ENCODE data around the gene ADIPOQ.

Gene ADIPOQ

DNA sequence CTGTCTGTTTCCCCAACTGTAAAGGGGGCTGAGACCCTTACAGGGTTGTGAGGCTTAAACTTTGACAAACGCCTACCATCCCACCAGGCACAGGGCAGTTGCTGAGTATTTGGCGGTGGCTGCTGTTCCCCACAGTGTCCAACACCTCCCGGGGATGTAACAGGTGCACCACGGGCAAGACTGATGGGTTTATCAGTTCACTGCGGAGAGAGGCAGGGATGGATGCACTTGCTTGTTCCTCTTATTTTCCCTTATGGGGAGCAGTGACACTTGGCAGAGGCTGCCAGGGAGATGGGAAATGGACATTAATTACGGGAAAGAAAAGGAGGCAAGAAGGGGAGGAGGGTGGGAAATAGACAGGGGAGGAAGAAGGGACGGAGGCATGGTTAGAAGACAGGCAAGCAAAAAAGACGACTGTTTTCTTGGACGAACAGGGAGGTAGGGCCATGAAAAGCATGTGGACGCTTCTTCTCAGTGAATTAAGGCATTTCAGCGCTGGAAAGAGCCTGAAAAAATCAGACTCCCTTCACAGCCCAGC, 16.6 kb upstream of the ADIPOQ start:
- peak overlapping the region in 4 of 5 donors; percentile 5 to 74 (median 48) for H3K9ac ChIP-seq (ENCODE audit: low read length in 5 of 5)
- peak overlapping the region; percentile 57 to 74 (median 62) for H3K4me3 ChIP-seq (ENCODE audit: low read depth in 1 of 5, low read length in 5 of 5)
- no peaks in the 10 kb centered on the region for H3K36me3 ChIP-seq (ENCODE audit: control insufficient read depth in 5 of 5, insufficient read depth in 5 of 5, low read length in 5 of 5)
- H3K4me1 ChIP-seq (ENCODE audit: control insufficient read depth in 5 of 5, insufficient read depth in 5 of 5, low read length in 5 of 5): peaks cover 4 to 32% (median 28%) of the 10 kb centered on the region in 5 donors
- H3K27ac ChIP-seq (ENCODE audit: low read depth, low read length): peak overlapping the region; percentile 60
- peaks cover 3 to 31% (median 26%) of the 10 kb centered on the region in 5 donors for H3K27me3 ChIP-seq (ENCODE audit: control insufficient read depth in 5 of 5, insufficient read depth in 4 of 5, low read length in 5 of 5)
- no peaks in the 10 kb centered on the region for H3K9me3 ChIP-seq (ENCODE audit: control insufficient read depth in 5 of 5, low read length in 5 of 5)

DNA sequence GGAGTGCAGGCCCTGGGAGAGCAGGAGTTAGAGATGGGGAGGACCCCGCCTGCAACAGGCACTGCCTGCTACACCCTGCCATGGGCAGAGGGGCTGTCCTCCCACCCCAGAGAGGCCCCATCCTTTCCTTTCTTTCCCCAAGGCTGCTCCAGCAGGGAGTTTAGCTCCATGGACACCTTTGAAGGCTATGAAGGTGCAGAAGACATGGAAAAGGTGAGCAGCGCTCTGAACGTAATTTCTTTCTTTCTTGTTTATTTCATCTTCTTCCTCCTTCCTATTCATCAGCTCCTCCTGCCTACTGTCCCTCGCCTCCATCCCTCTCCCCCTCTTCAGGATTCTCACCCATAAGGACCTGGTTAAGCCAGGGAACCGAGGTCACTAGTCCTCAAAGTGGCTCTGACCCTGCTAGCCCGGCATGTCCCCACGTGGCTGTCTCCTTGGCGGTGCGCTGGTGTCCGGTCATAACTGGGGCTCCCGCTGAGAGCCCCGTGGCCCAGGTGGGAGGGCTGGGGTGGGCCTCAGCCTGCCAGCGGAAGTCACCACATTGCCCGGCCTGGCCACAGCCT, 16.0 kb upstream of the ADIPOQ start:
- no peaks in the 10 kb centered on the region for H3K9me3 ChIP-seq (ENCODE audit: control insufficient read depth in 5 of 5, low read length in 5 of 5)
- no peaks in the 10 kb centered on the region for H3K36me3 ChIP-seq (ENCODE audit: control insufficient read depth in 5 of 5, insufficient read depth in 5 of 5, low read length in 5 of 5)
- peak overlapping the region; percentile 60 for H3K27ac ChIP-seq (ENCODE audit: low read depth, low read length)
- H3K9ac ChIP-seq (ENCODE audit: low read length in 5 of 5): peak overlapping the region in 4 of 5 donors; percentile 5 to 74 (median 48)
- H3K4me1 ChIP-seq (ENCODE audit: control insufficient read depth in 5 of 5, insufficient read depth in 5 of 5, low read length in 5 of 5): peaks cover 4 to 33% (median 28%) of the 10 kb centered on the region in 5 donors
- peak overlapping the region; percentile 57 to 74 (median 62) for H3K4me3 ChIP-seq (ENCODE audit: low read depth in 1 of 5, low read length in 5 of 5)
- peaks cover 3 to 31% (median 26%) of the 10 kb centered on the region in 5 donors for H3K27me3 ChIP-seq (ENCODE audit: control insufficient read depth in 5 of 5, insufficient read depth in 4 of 5, low read length in 5 of 5)

DNA sequence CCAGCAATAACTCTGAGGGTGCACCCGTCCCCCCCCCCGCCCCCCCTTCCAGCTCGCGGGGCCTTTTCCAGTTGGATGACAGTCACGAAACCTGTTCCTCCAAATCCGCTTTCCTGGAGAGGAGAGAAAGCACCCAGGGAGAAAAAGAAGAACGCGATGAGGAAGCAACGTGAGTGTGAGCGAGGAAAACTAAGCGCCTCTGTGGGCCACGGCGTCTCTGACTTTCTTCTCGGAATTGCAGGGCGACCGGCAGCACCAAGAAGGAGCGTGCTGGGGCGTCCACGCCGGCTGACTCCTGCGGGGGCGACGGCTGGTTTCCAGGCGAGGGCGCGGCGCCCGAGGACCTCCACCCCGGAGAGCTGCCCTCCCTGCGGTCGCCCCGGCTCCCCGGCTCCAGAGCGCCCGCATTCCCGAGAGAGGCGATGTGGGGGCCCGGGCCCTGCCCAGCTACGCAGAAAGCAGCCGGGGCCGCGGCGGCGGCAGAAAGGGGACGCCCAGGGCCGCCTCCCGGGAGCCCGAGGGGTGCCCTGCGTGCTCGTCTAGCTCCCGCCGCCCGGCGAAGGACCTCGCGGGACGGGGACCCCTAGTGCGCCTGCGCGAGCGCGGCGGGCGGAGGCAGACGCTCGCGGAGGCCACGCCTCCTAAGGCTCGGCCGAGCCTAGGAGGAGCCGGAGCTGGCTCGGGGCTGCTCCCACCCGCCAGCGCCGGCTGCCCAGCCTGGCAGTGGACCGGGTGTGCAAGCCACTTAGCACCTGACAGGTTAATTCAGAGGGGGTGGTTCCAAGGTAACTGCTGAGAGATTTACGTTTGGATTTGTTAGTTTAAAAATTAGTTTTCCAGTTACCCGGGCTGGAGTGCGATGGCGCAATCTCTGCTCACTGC, 15.3 kb upstream of the ADIPOQ start:
- H3K9ac ChIP-seq (ENCODE audit: low read length in 5 of 5): peak overlapping the region in 3 of 5 donors; percentile 66 to 78 (median 74)
- peak overlapping the region; percentile 65 for H3K27ac ChIP-seq (ENCODE audit: low read depth, low read length)
- H3K36me3 ChIP-seq (ENCODE audit: control insufficient read depth in 5 of 5, insufficient read depth in 5 of 5, low read length in 5 of 5): no peaks in the 10 kb centered on the region
- H3K4me1 ChIP-seq (ENCODE audit: control insufficient read depth in 5 of 5, insufficient read depth in 5 of 5, low read length in 5 of 5): peaks cover 4 to 40% (median 35%) of the 10 kb centered on the region in 5 donors
- H3K27me3 ChIP-seq (ENCODE audit: control insufficient read depth in 5 of 5, insufficient read depth in 4 of 5, low read length in 5 of 5): peaks cover 3 to 34% (median 26%) of the 10 kb centered on the region in 5 donors
- peak overlapping the region; percentile 62 to 74 (median 69) for H3K4me3 ChIP-seq (ENCODE audit: low read depth in 1 of 5, low read length in 5 of 5)
- no peaks in the 10 kb centered on the region for H3K9me3 ChIP-seq (ENCODE audit: control insufficient read depth in 5 of 5, low read length in 5 of 5)

DNA sequence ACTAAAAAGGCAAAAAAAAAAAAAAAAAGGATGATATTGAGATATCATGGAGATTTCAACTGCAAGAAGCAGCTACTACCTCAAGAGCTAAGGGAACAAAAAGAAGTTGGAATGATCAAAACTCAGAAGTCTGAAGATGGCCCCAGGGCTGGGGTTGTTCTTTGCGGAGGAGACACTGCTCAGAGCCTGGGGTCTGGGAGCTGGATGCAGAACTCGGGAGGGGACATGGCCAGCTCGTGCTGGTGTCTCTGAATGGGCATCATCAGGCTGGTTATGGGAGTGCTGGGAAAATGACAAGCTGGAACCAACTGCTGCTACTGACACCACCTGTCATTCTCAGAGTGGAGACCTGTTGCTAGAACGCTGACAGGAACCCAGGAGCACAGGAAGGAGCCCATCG, 14.2 kb upstream of the ADIPOQ start:
- H3K27me3 ChIP-seq (ENCODE audit: control insufficient read depth in 5 of 5, insufficient read depth in 4 of 5, low read length in 5 of 5): peaks cover 3 to 34% (median 26%) of the 10 kb centered on the region in 5 donors
- H3K4me3 ChIP-seq (ENCODE audit: low read depth in 1 of 5, low read length in 5 of 5): no peak overlapping the region
- H3K9ac ChIP-seq (ENCODE audit: low read length in 5 of 5): no peak overlapping the region
- no peaks in the 10 kb centered on the region for H3K9me3 ChIP-seq (ENCODE audit: control insufficient read depth in 5 of 5, low read length in 5 of 5)
- peaks cover 7 to 51% (median 41%) of the 10 kb centered on the region in 5 donors for H3K4me1 ChIP-seq (ENCODE audit: control insufficient read depth in 5 of 5, insufficient read depth in 5 of 5, low read length in 5 of 5)
- H3K27ac ChIP-seq (ENCODE audit: low read depth, low read length): no peak overlapping the region
- H3K36me3 ChIP-seq (ENCODE audit: control insufficient read depth in 5 of 5, insufficient read depth in 5 of 5, low read length in 5 of 5): no peaks in the 10 kb centered on the region

DNA sequence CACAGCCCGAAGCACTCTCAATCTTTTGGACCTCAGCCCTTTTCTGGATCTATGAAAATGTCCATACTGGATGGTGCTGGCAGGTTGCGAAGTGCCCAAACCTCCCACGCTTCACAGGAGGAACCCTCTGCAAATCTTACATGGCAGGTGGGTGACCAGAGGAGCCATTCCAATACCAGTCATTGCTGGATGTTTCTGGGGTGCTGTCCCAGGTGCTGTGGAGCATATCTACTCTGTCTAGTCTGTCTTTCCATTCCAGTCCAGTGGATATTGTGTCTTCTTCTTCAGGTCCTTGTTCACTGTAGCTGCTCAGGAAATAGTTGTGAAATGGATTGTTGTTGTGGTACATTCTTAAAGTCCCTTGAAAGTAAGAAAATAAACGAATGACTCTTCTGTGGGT, 10.7 kb upstream of the ADIPOQ start:
- Histone ChIP-seq H3K9me3 (ENCODE audit: control insufficient read depth in 5 of 5, low read length in 5 of 5) (no peaks in the 10 kb centered on the region), H3K36me3 (ENCODE audit: control insufficient read depth in 5 of 5, insufficient read depth in 5 of 5, low read length in 5 of 5) (no peaks in the 10 kb centered on the region), H3K27me3 (ENCODE audit: control insufficient read depth in 5 of 5, insufficient read depth in 4 of 5, low read length in 5 of 5) (peaks cover 0 to 22% (median 9%) of the 10 kb centered on the region in 5 donors), H3K9ac (ENCODE audit: low read length in 5 of 5) (no peak overlapping the region), H3K4me1 (ENCODE audit: control insufficient read depth in 5 of 5, insufficient read depth in 5 of 5, low read length in 5 of 5) (peaks cover 3 to 24% (median 17%) of the 10 kb centered on the region in 5 donors), H3K4me3 (ENCODE audit: low read depth in 1 of 5, low read length in 5 of 5) (no peak overlapping the region), H3K27ac (ENCODE audit: low read depth, low read length) (no peak overlapping the region)

DNA sequence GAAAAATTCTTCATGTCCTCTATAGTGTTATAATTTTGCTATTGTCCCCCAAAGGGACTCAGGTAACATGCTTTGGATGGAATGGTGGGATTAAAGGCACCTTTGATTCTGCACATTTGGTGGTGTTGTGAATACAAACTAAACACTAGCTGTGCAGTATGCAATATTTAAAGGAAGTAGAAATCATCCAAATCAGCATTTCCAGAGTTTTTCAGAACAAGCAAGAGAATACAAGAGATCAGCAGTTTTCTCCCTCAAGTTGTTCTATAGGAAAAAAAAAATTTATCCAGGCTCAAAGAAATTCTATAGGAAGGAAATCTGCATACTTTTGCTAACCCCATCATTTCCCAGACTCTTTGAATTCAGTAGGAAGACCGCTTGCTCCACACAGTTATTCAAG, 10.2 kb upstream of the ADIPOQ start:
- peaks cover 3 to 24% (median 17%) of the 10 kb centered on the region in 5 donors for H3K4me1 ChIP-seq (ENCODE audit: control insufficient read depth in 5 of 5, insufficient read depth in 5 of 5, low read length in 5 of 5)
- peak overlapping the region; percentile 47 for H3K27ac ChIP-seq (ENCODE audit: low read depth, low read length)
- no peak overlapping the region for H3K9ac ChIP-seq (ENCODE audit: low read length in 5 of 5)
- peaks cover 0 to 22% (median 9%) of the 10 kb centered on the region in 5 donors for H3K27me3 ChIP-seq (ENCODE audit: control insufficient read depth in 5 of 5, insufficient read depth in 4 of 5, low read length in 5 of 5)
- H3K36me3 ChIP-seq (ENCODE audit: control insufficient read depth in 5 of 5, insufficient read depth in 5 of 5, low read length in 5 of 5): no peaks in the 10 kb centered on the region
- H3K4me3 ChIP-seq (ENCODE audit: low read depth in 1 of 5, low read length in 5 of 5): no peak overlapping the region
- no peaks in the 10 kb centered on the region for H3K9me3 ChIP-seq (ENCODE audit: control insufficient read depth in 5 of 5, low read length in 5 of 5)

DNA sequence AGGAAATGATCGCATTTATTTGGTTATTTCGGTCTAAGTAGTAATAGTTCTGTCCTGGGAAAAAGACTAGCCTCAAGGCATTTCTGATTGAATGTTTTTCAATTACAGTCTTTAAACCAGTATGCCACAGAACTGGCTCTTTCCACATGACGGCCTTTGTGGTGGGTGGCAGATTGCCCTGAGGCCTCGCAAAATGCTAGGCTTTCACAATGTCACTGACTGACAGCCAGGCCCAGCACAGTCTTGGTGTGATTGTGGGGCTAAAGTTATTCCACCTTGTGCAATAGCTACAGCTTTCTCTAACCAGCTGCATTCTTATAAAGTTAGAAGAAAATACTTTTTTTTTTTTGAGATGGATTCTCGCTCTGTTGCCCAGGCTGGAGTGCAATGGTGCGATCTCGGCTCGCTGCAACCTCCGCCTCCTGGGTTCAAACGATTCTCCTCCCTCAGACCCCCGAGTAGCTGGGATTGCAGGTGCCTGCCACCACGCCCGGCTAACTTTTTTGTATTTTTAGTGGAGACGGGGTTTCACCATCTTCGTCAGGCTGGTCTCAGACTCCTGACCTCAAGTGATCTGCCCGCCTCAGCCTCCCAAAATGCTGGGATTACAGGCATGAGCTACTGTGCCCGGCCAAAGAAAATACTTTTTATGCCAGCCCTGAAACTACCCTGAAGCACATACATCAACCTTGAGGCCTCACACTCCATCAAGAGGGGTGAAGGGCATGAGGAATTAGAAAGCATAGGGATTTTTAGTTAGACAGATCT, 2.5 kb upstream of the ADIPOQ start:
- peak overlapping the region; percentile 93 for H3K27ac ChIP-seq (ENCODE audit: low read depth, low read length)
- H3K36me3 ChIP-seq (ENCODE audit: control insufficient read depth in 5 of 5, insufficient read depth in 5 of 5, low read length in 5 of 5): no peaks in the 10 kb centered on the region
- H3K4me1 ChIP-seq (ENCODE audit: control insufficient read depth in 5 of 5, insufficient read depth in 5 of 5, low read length in 5 of 5): peaks cover 2 to 27% (median 21%) of the 10 kb centered on the region in 5 donors
- H3K27me3 ChIP-seq (ENCODE audit: control insufficient read depth in 5 of 5, insufficient read depth in 4 of 5, low read length in 5 of 5): peaks cover 0 to 2% (median 0%) of the 10 kb centered on the region in 5 donors
- peak overlapping the region in 2 of 5 donors; percentile 20 to 61 for H3K9ac ChIP-seq (ENCODE audit: low read length in 5 of 5)
- H3K9me3 ChIP-seq (ENCODE audit: control insufficient read depth in 5 of 5, low read length in 5 of 5): no peaks in the 10 kb centered on the region
- no peak overlapping the region for H3K4me3 ChIP-seq (ENCODE audit: low read depth in 1 of 5, low read length in 5 of 5)

DNA sequence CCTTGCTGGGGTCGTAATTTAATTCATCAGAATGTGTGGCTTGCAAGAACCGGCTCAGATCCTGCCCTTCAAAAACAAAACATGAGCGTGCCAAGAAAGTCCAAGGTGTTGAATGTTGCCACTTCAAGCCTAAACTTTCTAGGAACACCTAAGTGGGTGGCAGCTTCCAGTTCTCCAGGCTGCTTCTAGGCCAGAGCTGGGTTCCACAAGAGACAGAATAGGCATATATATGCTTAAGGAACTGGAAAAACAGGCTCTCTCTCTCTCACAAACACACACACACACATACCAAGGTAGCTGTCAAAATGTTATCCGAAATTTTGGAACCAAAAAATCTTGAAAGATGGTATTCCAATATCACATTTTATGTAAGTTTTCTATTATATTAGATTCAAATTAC, 890 bp upstream of the ADIPOQ start:
- Histone ChIP-seq H3K4me3 (ENCODE audit: low read depth in 1 of 5, low read length in 5 of 5) (peak overlapping the region in 2 of 5 donors; percentile 1 to 71), H3K4me1 (ENCODE audit: control insufficient read depth in 5 of 5, insufficient read depth in 5 of 5, low read length in 5 of 5) (peaks cover 2 to 32% (median 27%) of the 10 kb centered on the region in 5 donors), H3K9ac (ENCODE audit: low read length in 5 of 5) (peak overlapping the region in 2 of 5 donors; percentile 54 to 68), H3K27me3 (ENCODE audit: control insufficient read depth in 5 of 5, insufficient read depth in 4 of 5, low read length in 5 of 5) (peaks cover 0 to 2% (median 0%) of the 10 kb centered on the region in 5 donors), H3K9me3 (ENCODE audit: control insufficient read depth in 5 of 5, low read length in 5 of 5) (no peaks in the 10 kb centered on the region), H3K27ac (ENCODE audit: low read depth, low read length) (peak overlapping the region; percentile 93), H3K36me3 (ENCODE audit: control insufficient read depth in 5 of 5, insufficient read depth in 5 of 5, low read length in 5 of 5) (peaks cover 0 to 3% (median 0%) of the 10 kb centered on the region in 5 donors)

DNA sequence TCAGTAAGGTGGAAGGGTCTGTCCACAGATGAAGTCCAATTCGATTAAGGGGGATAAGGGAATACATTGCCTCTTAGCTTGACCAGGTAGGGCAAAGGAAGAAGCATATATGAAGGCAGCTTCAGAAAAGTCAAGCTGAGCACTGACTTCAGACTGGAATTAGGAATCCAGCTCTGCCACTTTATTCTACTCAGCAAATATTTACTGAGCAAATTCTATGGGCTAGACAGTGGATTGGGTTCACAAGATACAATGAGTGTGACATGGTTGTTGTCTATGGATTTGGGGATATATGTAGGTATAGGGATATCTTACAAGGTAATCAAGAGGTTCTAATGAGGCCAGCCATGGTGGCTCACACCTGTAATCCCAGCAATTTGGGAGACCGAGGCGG, 526 bp downstream of the ADIPOQ start:
- peaks cover 0 to 2% (median 0%) of the 10 kb centered on the region in 5 donors for H3K27me3 ChIP-seq (ENCODE audit: control insufficient read depth in 5 of 5, insufficient read depth in 4 of 5, low read length in 5 of 5)
- H3K4me3 ChIP-seq (ENCODE audit: low read depth in 1 of 5, low read length in 5 of 5): peak overlapping the region; percentile 66 to 87 (median 72)
- no peaks in the 10 kb centered on the region for H3K9me3 ChIP-seq (ENCODE audit: control insufficient read depth in 5 of 5, low read length in 5 of 5)
- peaks cover 2 to 38% (median 36%) of the 10 kb centered on the region in 5 donors for H3K4me1 ChIP-seq (ENCODE audit: control insufficient read depth in 5 of 5, insufficient read depth in 5 of 5, low read length in 5 of 5)
- peak overlapping the region; percentile 93 for H3K27ac ChIP-seq (ENCODE audit: low read depth, low read length)
- H3K36me3 ChIP-seq (ENCODE audit: control insufficient read depth in 5 of 5, insufficient read depth in 5 of 5, low read length in 5 of 5): peaks cover 0 to 7% (median 0%) of the 10 kb centered on the region in 5 donors
- peak overlapping the region; percentile 49 to 79 (median 62) for H3K9ac ChIP-seq (ENCODE audit: low read length in 5 of 5)
